GM12801 (cell line): Measurements from ENCODE around the gene SDK2.

Experiments used
- CTCF ChIP-seq: IDR thresholded peaks from one replicate; pipeline ENCODE4 v1.5.1; 2011; ENCODE audit warnings: control low read depth; ENCODE audit not compliant: insufficient read length; ENCODE audit errors: extremely low read depth

SDK2 gene

GRCh38 chr17:73465130-73465952 lies 178.9 kb downstream of the SDK2 start:
- TF ChIP-seq CTCF, result no peak

- TF ChIP-seq CTCF, result no peak
Measured at GRCh38 chr17:73464447-73464846, 179.8 kb downstream of the SDK2 start.

GRCh38 chr17:73463821-73464220 lies 180.4 kb downstream of the SDK2 start:
- TF ChIP-seq CTCF, result no peak

GRCh38 chr17:73462823-73463222 lies 181.4 kb downstream of the SDK2 start:
- no peak for TF ChIP-seq CTCF

- no peak for TF ChIP-seq CTCF
Measured at GRCh38 chr17:73459980-73460379, 184.3 kb downstream of the SDK2 start.

GRCh38 chr17:73455767-73456166 lies 188.5 kb downstream of the SDK2 start:
- TF ChIP-seq CTCF, result no peak

- TF ChIP-seq CTCF, result no peak
Measured at GRCh38 chr17:73455050-73455687, 189.1 kb downstream of the SDK2 start.
